ENCODE data around the gene MAP3K5. TPM values are rescaled to one million over a fixed set of nuclear protein-coding genes. Genes with fewer than 3 reads are reported as not detected.

MAP3K5 gene
- total RNA-seq, result 8.8 and 8.9 TPM in 2 replicates

GRCh38 chr6:136792410-136793262, at the start of gene MAP3K5:
TSS of gene MAP3K5 (minus strand) at chr6:136792477. CDS start at chr6:136792157, 320 bp downstream.

GRCh38 chr6:136822376-136823127, 30.3 kb upstream of the MAP3K5 start, which contains the start of gene PEX7:
TSS of gene PEX7 (plus strand) at chr6:136822592. CDS start at chr6:136822666, 74 bp downstream.

GRCh38 chr6:136550330-136551071, 241.8 kb downstream of the MAP3K5 start, which contains the start of gene MAP7:
TSS of gene MAP7 (minus strand) at chr6:136550422. CDS start at chr6:136550408, 14 bp downstream.

Other genes starting within 250 kb of the MAP3K5 start
- gene MAP7, start 242.1 kb downstream of the MAP3K5 start, total RNA-seq, result 22.4 and 23.6 TPM in 2 replicates
- gene PEX7, start 30.1 kb upstream of the MAP3K5 start, total RNA-seq, result 11.5 and 16.4 TPM in 2 replicates
- gene SLC35D3, start 129.8 kb upstream of the MAP3K5 start, total RNA-seq, result not detected in 2 replicates